H1 (cell line): ENCODE results near the gene CNTN5. TPM values are rescaled to one million over a fixed set of nuclear protein-coding genes. Genes with fewer than 3 reads are reported as not detected.

Experiments used
- CTCF ChIA-PET: fragments of 300-600 bp; sonication (Branson Sonifier 250); formaldehyde crosslinking; loops from one replicate; lab custom pipeline; 2021; ENCODE audit not compliant: partially characterized antibody; lab: Charles Lee
- POLR2A ChIA-PET: fragments of 300-600 bp; sonication (Branson Sonifier 250); formaldehyde crosslinking; loops from one replicate; lab custom pipeline; 2021; ENCODE audit warnings: inconsistent platforms; ENCODE audit not compliant: partially characterized antibody; lab: Charles Lee
- DNase-seq, 2 experiments: peaks; one replicate each; pipeline versions ENCODE4 v3.0.0 to v3.0.0-alpha.2; 2010 to 2022; ENCODE audit warnings: low spot score in 2 of 2, low read depth in 1 of 2, mixed read lengths in 1 of 2
- FAIRE-seq: peaks from 2 replicates; lab custom pipeline; 2011; peaks lifted over from hg19 to GRCh38; lab: Jason Lieb, UNC
- H2AFZ ChIP-seq: 2 replicates; pipeline ENCODE4 v1.8.1; 2012; ENCODE audit warnings: low read length, inconsistent platforms
- H2AK5ac ChIP-seq: 2 replicates; pipeline ENCODE4 v1.6.1; 2013; ENCODE audit warnings: low read depth, low read length
- H2BK120ac ChIP-seq: replicated peaks from 2 replicates; pipeline ENCODE3; 2013; ENCODE audit warnings: low read depth, low read length, inconsistent platforms
- H2BK12ac ChIP-seq: 2 replicates; pipeline ENCODE4 v1.6.1; 2013; ENCODE audit warnings: low read depth, low read length
- H2BK15ac ChIP-seq: 2 replicates; pipeline ENCODE4 v1.6.1; 2013; ENCODE audit warnings: low read length
- H2BK20ac ChIP-seq: 2 replicates; pipeline ENCODE4 v1.6.1; 2013; ENCODE audit warnings: low read length
- H2BK5ac ChIP-seq: 2 replicates; pipeline ENCODE4 v1.6.1; 2013; ENCODE audit warnings: low read depth, low read length
- H3K14ac ChIP-seq: 2 replicates; pipeline ENCODE4 v1.6.1; 2013; ENCODE audit warnings: inconsistent platforms; ENCODE audit not compliant: insufficient read length
- H3K18ac ChIP-seq: 2 replicates; pipeline ENCODE4 v1.6.1; 2013; ENCODE audit warnings: low read length; ENCODE audit errors: extremely low read depth
- H3K23ac ChIP-seq: 2 replicates; pipeline ENCODE4 v1.6.1; 2013; ENCODE audit warnings: inconsistent platforms; ENCODE audit not compliant: insufficient read length
- H3K23me2 ChIP-seq: 2 replicates; pipeline ENCODE4 v1.6.1; 2013; ENCODE audit warnings: low read depth, low read length
- H3K27ac ChIP-seq: 2 replicates; pipeline ENCODE4 v1.6.1; 2011; ENCODE audit warnings: low read depth, low read length, inconsistent platforms
- H3K27me3 ChIP-seq, 4 experiments: replicated peaks in 1 of 4; 1 replicate in 1 of 4; 2 replicates in 3 of 4; pipeline versions ENCODE4 v1.6.1 to v1.8.1; 2011 to 2013; ENCODE audit warnings: low read length in 3 of 4, mild to moderate bottlenecking in 3 of 4, inconsistent platforms in 2 of 4, mixed read lengths in 2 of 4, moderate library complexity in 1 of 4; ENCODE audit not compliant: control insufficient read depth in 3 of 4, insufficient read depth in 3 of 4; ENCODE audit errors: extremely low read depth in 1 of 4
- H3K36me3 ChIP-seq, 4 experiments: 2 replicates each; pipeline versions ENCODE4 v1.6.1 to v1.8.1; 2011 to 2013; ENCODE audit warnings: mild to moderate bottlenecking in 4 of 4, low read length in 3 of 4, moderate library complexity in 2 of 4, control low read depth in 1 of 4, inconsistent platforms in 1 of 4; ENCODE audit not compliant: insufficient read depth in 4 of 4, control insufficient read depth in 2 of 4
- H3K4ac ChIP-seq: replicated peaks from 2 replicates; pipeline ENCODE3; 2013; ENCODE audit warnings: low read length, low read depth, mixed read lengths, inconsistent platforms; ENCODE audit not compliant: insufficient read length
- H3K4me1 ChIP-seq, 4 experiments: replicated peaks in 1 of 4; 1 replicate in 1 of 4; 2 replicates in 3 of 4; pipeline versions ENCODE4 v1.6.1 to v1.8.1; 2011 to 2013; ENCODE audit warnings: low read length in 3 of 4, inconsistent platforms in 2 of 4, mixed read lengths in 1 of 4; ENCODE audit not compliant: insufficient read depth in 4 of 4, control insufficient read depth in 3 of 4
- H3K4me2 ChIP-seq, 2 experiments: 2 replicates each; pipeline versions ENCODE4 v1.6.1 to v1.8.1; 2011 to 2013; ENCODE audit warnings: low read depth in 2 of 2, low read length in 2 of 2, control low read depth in 1 of 2, inconsistent platforms in 1 of 2, mild to moderate bottlenecking in 1 of 2; ENCODE audit not compliant: insufficient read depth in 1 of 2
- H3K4me3 ChIP-seq, 4 experiments: fragments of 200-600, 300-600 bp in 1 of 4; sonication (generic), shearing (Covaris generic), sonication (Bioruptor Twin) in 1 of 4; 2 replicates each; pipeline versions ENCODE4 v1.5.1 to v1.8.1; 2011 to 2016; ENCODE audit warnings: low read length in 4 of 4, low read depth in 3 of 4, control low read depth in 2 of 4, inconsistent platforms in 2 of 4, mild to moderate bottlenecking in 2 of 4, mixed read lengths in 1 of 4, moderate library complexity in 1 of 4; ENCODE audit not compliant: insufficient read depth in 2 of 4; ENCODE audit errors: extremely low read depth in 1 of 4
- H3K56ac ChIP-seq: replicated peaks from 2 replicates; pipeline ENCODE3; 2013; ENCODE audit warnings: low read depth, mild to moderate bottlenecking, mixed read lengths, low read length, inconsistent platforms; ENCODE audit not compliant: insufficient read length
- H3K79me1 ChIP-seq: 2 replicates; pipeline ENCODE4 v1.6.1; 2013; ENCODE audit warnings: low read depth, low read length, control low read depth
- H3K79me2 ChIP-seq, 2 experiments: 2 replicates each; pipeline versions ENCODE4 v1.6.1 to v1.8.1; 2012 to 2013; ENCODE audit warnings: low read length in 2 of 2, mild to moderate bottlenecking in 2 of 2, inconsistent platforms in 1 of 2; ENCODE audit not compliant: insufficient read depth in 2 of 2, control insufficient read depth in 1 of 2
- H3K9ac ChIP-seq, 4 experiments: replicated peaks in 1 of 4; 1 replicate in 1 of 4; 2 replicates in 3 of 4; pipeline versions ENCODE4 v1.6.1 to v1.8.1; 2011 to 2013; ENCODE audit warnings: low read depth in 3 of 4, low read length in 3 of 4, control low read depth in 2 of 4, mild to moderate bottlenecking in 2 of 4, moderate library complexity in 2 of 4, inconsistent platforms in 1 of 4; ENCODE audit errors: extremely low read depth in 1 of 4
- H3K9me3 ChIP-seq, 2 experiments: 2 replicates each; pipeline versions ENCODE4 v1.6.1 to v1.8.1; 2012 to 2013; ENCODE audit warnings: mild to moderate bottlenecking in 2 of 2, moderate library complexity in 2 of 2, control low read depth in 1 of 2, inconsistent platforms in 1 of 2, low read depth in 1 of 2, low read length in 1 of 2, mixed read lengths in 1 of 2; ENCODE audit not compliant: insufficient read depth in 2 of 2
- H4K20me1 ChIP-seq, 2 experiments: replicated peaks in 1 of 2; 2 replicates each; pipeline versions ENCODE3 to v1.8.1; 2011 to 2013; ENCODE audit warnings: inconsistent platforms in 2 of 2, low read length in 2 of 2, mild to moderate bottlenecking in 1 of 2; ENCODE audit not compliant: insufficient read depth in 2 of 2, control insufficient read depth in 1 of 2
- H4K5ac ChIP-seq: 2 replicates; pipeline ENCODE4 v1.6.1; 2013; ENCODE audit warnings: low read length, low read depth, mixed read lengths, inconsistent platforms; ENCODE audit not compliant: insufficient read length
- H4K8ac ChIP-seq: 2 replicates; pipeline ENCODE4 v1.8.0; 2013; ENCODE audit warnings: mild to moderate bottlenecking, moderate library complexity, low read length, inconsistent platforms; ENCODE audit not compliant: insufficient read depth; ENCODE audit errors: extremely low read depth
- H4K91ac ChIP-seq: replicated peaks from 2 replicates; pipeline ENCODE3; 2013; ENCODE audit warnings: low read length, mixed read lengths, inconsistent platforms; ENCODE audit not compliant: insufficient read length
- CREB1 ChIP-seq: IDR thresholded peaks from 2 replicates; pipeline ENCODE4 v1.6.1; 2012; ENCODE audit warnings: inconsistent platforms
- CTCF ChIP-seq, 3 experiments: IDR thresholded peaks; 1 replicate in 2 of 3; 2 replicates in 1 of 3; pipeline versions ENCODE4 v1.5.1 to v1.6.1; 2011; ENCODE audit warnings: low read length in 3 of 3, mild to moderate bottlenecking in 3 of 3, inconsistent platforms in 2 of 3, low read depth in 1 of 3, moderate library complexity in 1 of 3; ENCODE audit not compliant: insufficient read depth in 1 of 3; ENCODE audit errors: control extremely low read depth in 1 of 3
- EP300 ChIP-seq, 2 experiments: IDR thresholded peaks; 1 replicate in 1 of 2; 2 replicates in 1 of 2; pipeline ENCODE4 v1.6.1; 2011 to 2012; ENCODE audit warnings: low read depth in 2 of 2, low read length in 2 of 2, mild to moderate bottlenecking in 2 of 2, borderline replicate concordance in 1 of 2, inconsistent platforms in 1 of 2, moderate library complexity in 1 of 2
- GABPA ChIP-seq: IDR thresholded peaks from 2 replicates; pipeline ENCODE4 v1.6.1; 2011; ENCODE audit warnings: mild to moderate bottlenecking, low read length, moderate library complexity, borderline replicate concordance; ENCODE audit not compliant: insufficient read depth
- HDAC2 ChIP-seq, 2 experiments: fragments of 300-600 bp in 1 of 2; sonication (generic) in 1 of 2; IDR thresholded peaks; 2 replicates each; pipeline ENCODE4 v1.6.1; 2011 to 2012; ENCODE audit warnings: low read depth in 2 of 2, low read length in 2 of 2, mild to moderate bottlenecking in 2 of 2, moderate library complexity in 2 of 2, borderline replicate concordance in 1 of 2, inconsistent platforms in 1 of 2
- MAX ChIP-seq: IDR thresholded peaks from 2 replicates; pipeline ENCODE4 v1.6.1; 2012; ENCODE audit warnings: inconsistent platforms
- PHF8 ChIP-seq: fragments of 200-600 bp; sonication (generic); conservative IDR thresholded peaks from 2 replicates; pipeline ENCODE4 v1.7.1; 2012; ENCODE audit warnings: low read depth, mild to moderate bottlenecking, inconsistent platforms, low read length, moderate library complexity
- RBBP5 ChIP-seq: IDR thresholded peaks from 2 replicates; pipeline ENCODE4 v1.7.1; 2012; ENCODE audit warnings: low read depth, mild to moderate bottlenecking, inconsistent platforms, low read length, moderate library complexity, borderline replicate concordance
- RNF2 ChIP-seq: fragments of 200-900, 300-1000 bp; sonication (generic); IDR thresholded peaks from 2 replicates; pipeline ENCODE4 v1.7.1; 2016; ENCODE audit warnings: borderline replicate concordance, low read depth, mild to moderate bottlenecking, antibody characterized with exemption, low read length; ENCODE audit not compliant: poor library complexity, severe bottlenecking; ENCODE audit errors: missing control alignments
- WGBS, 2 experiments: shearing (Covaris generic) in 1 of 2; methylation state at CpG; one replicate each; pipeline versions ENCODE4 v1.1.6 to v1.1.7; 2013 to 2015; ENCODE audit warnings: low lambda C conversion rate in 2 of 2, mixed read lengths in 2 of 2, inconsistent platforms in 1 of 2, low coverage in 1 of 2, missing lambda C conversion rate in 1 of 2; ENCODE audit not compliant: insufficient replicate concordance in 2 of 2, insufficient coverage in 1 of 2, insufficient read length in 1 of 2; ENCODE audit errors: extremely low coverage in 1 of 2, missing lambda C conversion rate in 1 of 2; 5-methylcytosine and 5-hydroxymethylcytosine counted together
- polyA plus RNA-seq, 7 experiments: library from polyadenylated mRNA; depleted of rRNA in 3 of 7; stranded (reverse) in 5 of 7; unstranded in 2 of 7; fragments of >200 nt in 5 of 7; fragments of 200-250 nt in 2 of 7; gene quantifications; 1 replicate in 5 of 7; 2 replicates in 1 of 7; 4 replicates in 1 of 7; pipeline versions ENCODE4 v1.2.1 to v1.2.3, GENCODE V29; 2011 to 2013; ENCODE audit warnings: missing spikeins in 2 of 7, mixed read lengths in 2 of 7
- total RNA-seq: library from RNA; stranded (reverse); fragmentation: NEBNext Ultra II Directional; extraction: Animal tissue kit (Norgen Biotek cat#: 25700); gene quantifications from 2 replicates; pipeline ENCODE4 v1.2.1, GENCODE V29; 2021

The CNTN5 gene
- total and polyA plus RNA-seq, 2 of the 8 experiments (the other 6 are each of a cell fraction or from before 2014, with no cell fraction given): not detected

- no peak overlapping the region for H3K27ac ChIP-seq
- no peaks in the 10 kb centered on the region for H3K79me2 ChIP-seq
- DNase-seq (no peak), FAIRE-seq (no peak)
- H3K4me3 ChIP-seq: no peak overlapping the region
- no peak overlapping the region for H3K18ac ChIP-seq
- H3K36me3 ChIP-seq: no peaks in the 10 kb centered on the region
- CTCF ChIA-PET: no interaction called here
- no peak overlapping the region for H3K9ac ChIP-seq
- H2BK15ac ChIP-seq: no peak overlapping the region
- POLR2A ChIA-PET: interaction anchor here (0.7 kb wide), 1 partner anchor 71 kb away, joined by 3 read pairs; no protein-coding TSS in a partner anchor
- no peak overlapping the region for H3K4me2 ChIP-seq
- no peak overlapping the region for H4K8ac ChIP-seq
- no peaks in the 10 kb centered on the region for H4K20me1 ChIP-seq
- no peak overlapping the region for H4K5ac ChIP-seq
- no peaks in the 10 kb centered on the region for H3K27me3 ChIP-seq
- no peak overlapping the region for H2AFZ ChIP-seq
- H3K9me3 ChIP-seq: no peaks in the 10 kb centered on the region
- H3K23me2 ChIP-seq: no peaks in the 10 kb centered on the region
- no peaks in the 10 kb centered on the region for H3K79me1 ChIP-seq
- no peak overlapping the region for H3K4ac ChIP-seq
- H2BK120ac ChIP-seq: no peak overlapping the region
- H2BK5ac ChIP-seq: no peak overlapping the region
- no peak overlapping the region for H3K56ac ChIP-seq
- H2AK5ac ChIP-seq: no peak overlapping the region
- WGBS, 2 experiments: 92% methylated on average over 4 of the region's 4 CpGs; no CpG with 5 or more reads in 1 of the 2 experiments
- H3K14ac ChIP-seq: no peak overlapping the region
- H3K4me1 ChIP-seq: peaks cover 0 to 2% (median 0%) of the 10 kb centered on the region in 4 experiments; a peak in 1 of 7 replicates
- H4K91ac ChIP-seq: no peak overlapping the region
- H3K23ac ChIP-seq: no peak overlapping the region
- no peak overlapping the region for H2BK12ac ChIP-seq
- H2BK20ac ChIP-seq: no peak overlapping the region
- no peak for TF ChIP-seq RBBP5
- no peak for TF ChIP-seq CREB1
- TF ChIP-seq PHF8: no peak
- no peak for TF ChIP-seq HDAC2 (IDR thresholded peaks at IDR 0.05; ENCODE audit: borderline replicate concordance in 1 of 2, low read depth in 2 of 2, low read length in 2 of 2)
- no peak for TF ChIP-seq CTCF (IDR thresholded peaks at IDR 0.05; ENCODE audit: control extremely low read depth in 1 of 3, insufficient read depth in 1 of 3, low read depth in 1 of 3, low read length in 3 of 3)
- TF ChIP-seq MAX: no peak
- no peak for TF ChIP-seq EP300 (IDR thresholded peaks at IDR 0.05; ENCODE audit: borderline replicate concordance in 1 of 2, low read depth in 2 of 2, low read length in 2 of 2)
- TF ChIP-seq GABPA: no peak
- TF ChIP-seq RNF2: no peak
Observed at GRCh38 chr11:99320769-99321290, 300.1 kb downstream of the CNTN5 start.
